Measurements from ENCODE around the gene GABRD. TPM values are rescaled to one million over a fixed set of nuclear protein-coding genes. Genes with fewer than 3 reads are reported as not detected.

Gene GABRD
- total RNA-seq, 1 donor from 2014 or later = not detected

GRCh38 chr1:2041887-2042286 lies 22.7 kb downstream of the GABRD start:
- Histone ChIP-seq H3K9ac (ENCODE audit: low read length) (no peak overlapping the region), H3K27me3 (ENCODE audit: insufficient read depth, low read length) (peaks cover 17% of the 10 kb centered on the region), H3K9me3 (ENCODE audit: insufficient read depth, low read depth, low read length) (no peaks in the 10 kb centered on the region), H2AFZ (ENCODE audit: low read depth, low read length) (no peak overlapping the region), H3K36me3 (ENCODE audit: insufficient read depth, low read length) (no peaks in the 10 kb centered on the region), H3K4me3 (ENCODE audit: insufficient read depth, low read depth, low read length) (no peak overlapping the region), H3K79me2 (ENCODE audit: insufficient read depth, low read length) (no peaks in the 10 kb centered on the region), H3K27ac (ENCODE audit: low read depth, low read length) (no peak overlapping the region), H4K20me1 (ENCODE audit: insufficient read depth, low read length) (no peaks in the 10 kb centered on the region), H3K4me1 (ENCODE audit: insufficient read depth, low read length) (no peaks in the 10 kb centered on the region), H3K4me2 (ENCODE audit: low read length) (no peak overlapping the region)
- H3K4me3 Mint-ChIP-seq (ENCODE audit: unreplicated experiment) = no peak overlapping the region
- TF ChIP-seq CTCF (IDR thresholded peaks at IDR 0.05; ENCODE audit: insufficient read depth, low read depth, low read length) (no peak), EZH2 (IDR thresholded peaks at IDR 0.05; ENCODE audit: insufficient read depth, low read length) (no peak)
- FAIRE-seq = no peak
- H3K27ac Mint-ChIP-seq (ENCODE audit: unreplicated experiment) = no peak overlapping the region
- peaks cover 3% of the 10 kb centered on the region for H3K36me3 Mint-ChIP-seq (ENCODE audit: low read depth, unreplicated experiment)
- H3K9me3 Mint-ChIP-seq (ENCODE audit: unreplicated experiment) = peaks cover 1% of the 10 kb centered on the region
- H3K4me1 Mint-ChIP-seq (ENCODE audit: low read depth, unreplicated experiment) = no peaks in the 10 kb centered on the region
- H3K27me3 Mint-ChIP-seq (ENCODE audit: low read depth, unreplicated experiment) = peaks cover 39% of the 10 kb centered on the region
- DNase-seq (ENCODE audit: low read depth) = no peak

- Histone ChIP-seq H3K36me3 (ENCODE audit: insufficient read depth, low read length) (no peaks in the 10 kb centered on the region), H3K27ac (ENCODE audit: low read depth, low read length) (no peak overlapping the region), H2AFZ (ENCODE audit: low read depth, low read length) (no peak overlapping the region), H3K4me3 (ENCODE audit: insufficient read depth, low read depth, low read length) (no peak overlapping the region), H3K4me2 (ENCODE audit: low read length) (no peak overlapping the region), H3K27me3 (ENCODE audit: insufficient read depth, low read length) (peaks cover 20% of the 10 kb centered on the region), H3K9ac (ENCODE audit: low read length) (no peak overlapping the region), H3K9me3 (ENCODE audit: insufficient read depth, low read depth, low read length) (no peaks in the 10 kb centered on the region), H3K79me2 (ENCODE audit: insufficient read depth, low read length) (no peaks in the 10 kb centered on the region), H3K4me1 (ENCODE audit: insufficient read depth, low read length) (no peaks in the 10 kb centered on the region), H4K20me1 (ENCODE audit: insufficient read depth, low read length) (no peaks in the 10 kb centered on the region)
- TF ChIP-seq CTCF (IDR thresholded peaks at IDR 0.05; ENCODE audit: insufficient read depth, low read depth, low read length) = no peak
- no peak for TF ChIP-seq EZH2 (IDR thresholded peaks at IDR 0.05; ENCODE audit: insufficient read depth, low read length)
- Mint-ChIP-seq H3K27ac (ENCODE audit: unreplicated experiment) (no peak overlapping the region), H3K27me3 (ENCODE audit: low read depth, unreplicated experiment) (peaks cover 35% of the 10 kb centered on the region), H3K4me3 (ENCODE audit: unreplicated experiment) (no peak overlapping the region), H3K4me1 (ENCODE audit: low read depth, unreplicated experiment) (no peaks in the 10 kb centered on the region), H3K36me3 (ENCODE audit: low read depth, unreplicated experiment) (peaks cover 3% of the 10 kb centered on the region), H3K9me3 (ENCODE audit: unreplicated experiment) (peaks cover 1% of the 10 kb centered on the region)
- FAIRE-seq (no peak), DNase-seq (ENCODE audit: low read depth) (no peak)
Measured at GRCh38 chr1:2042830-2043773, 24.0 kb downstream of the GABRD start.

GRCh38 chr1:2043886-2044285 lies 24.7 kb downstream of the GABRD start:
- Histone ChIP-seq H3K4me3 (ENCODE audit: insufficient read depth, low read depth, low read length) (no peak overlapping the region), H3K9me3 (ENCODE audit: insufficient read depth, low read depth, low read length) (no peaks in the 10 kb centered on the region), H3K36me3 (ENCODE audit: insufficient read depth, low read length) (no peaks in the 10 kb centered on the region), H3K27me3 (ENCODE audit: insufficient read depth, low read length) (peaks cover 17% of the 10 kb centered on the region), H3K79me2 (ENCODE audit: insufficient read depth, low read length) (no peaks in the 10 kb centered on the region), H3K4me1 (ENCODE audit: insufficient read depth, low read length) (no peaks in the 10 kb centered on the region), H4K20me1 (ENCODE audit: insufficient read depth, low read length) (no peaks in the 10 kb centered on the region), H2AFZ (ENCODE audit: low read depth, low read length) (no peak overlapping the region), H3K4me2 (ENCODE audit: low read length) (no peak overlapping the region), H3K9ac (ENCODE audit: low read length) (no peak overlapping the region), H3K27ac (ENCODE audit: low read depth, low read length) (no peak overlapping the region)
- no peaks in the 10 kb centered on the region for H3K4me1 Mint-ChIP-seq (ENCODE audit: low read depth, unreplicated experiment)
- no peak overlapping the region for H3K27ac Mint-ChIP-seq (ENCODE audit: unreplicated experiment)
- H3K36me3 Mint-ChIP-seq (ENCODE audit: low read depth, unreplicated experiment) = peaks cover 3% of the 10 kb centered on the region
- peaks cover 30% of the 10 kb centered on the region for H3K27me3 Mint-ChIP-seq (ENCODE audit: low read depth, unreplicated experiment)
- no peak for TF ChIP-seq CTCF (IDR thresholded peaks at IDR 0.05; ENCODE audit: insufficient read depth, low read depth, low read length)
- TF ChIP-seq EZH2 (IDR thresholded peaks at IDR 0.05; ENCODE audit: insufficient read depth, low read length) = no peak
- peaks cover 1% of the 10 kb centered on the region for H3K9me3 Mint-ChIP-seq (ENCODE audit: unreplicated experiment)
- no peak for FAIRE-seq
- DNase-seq (ENCODE audit: low read depth) = no peak
- H3K4me3 Mint-ChIP-seq (ENCODE audit: unreplicated experiment) = no peak overlapping the region
